ENCODE measurements around the gene C7. TPM values are rescaled to one million over a fixed set of nuclear protein-coding genes. Genes with fewer than 3 reads are reported as not detected.
"Not testable (repeated sequence)": the region's sequence is repeated elsewhere in the genome, so short reads cannot be mapped to it uniquely, and the experiment has no call there.

C7 gene
- total RNA-seq, 2 donors from 2014 or later, result 14.7 to 23.3 TPM

DNA sequence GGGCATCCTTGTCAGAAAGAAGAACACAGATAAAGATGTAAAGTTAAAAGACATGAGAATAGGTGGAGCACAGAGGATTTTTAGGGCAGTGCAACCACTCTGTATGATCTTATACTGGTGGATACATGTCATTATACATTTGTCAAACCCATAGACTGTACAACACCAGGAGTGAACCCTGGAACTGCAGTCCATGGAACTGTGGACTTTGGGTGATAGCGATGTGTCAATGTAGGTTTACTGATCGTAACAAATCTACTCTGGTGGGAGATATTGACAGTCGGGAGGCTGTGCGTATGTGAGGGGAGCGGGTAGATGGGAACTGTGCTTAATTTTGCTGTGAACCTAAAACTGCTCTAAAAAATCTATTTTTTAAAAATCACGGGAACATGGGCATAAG lies 101.3 kb downstream of the C7 start:
- Histone ChIP-seq H3K36me3 (no peaks in the 10 kb centered on the region), H3K27ac (no peak overlapping the region), H3K4me1 (no peaks in the 10 kb centered on the region), H3K27me3 (no peaks in the 10 kb centered on the region), H3K9ac (ENCODE audit: low read depth in 2 of 2, low read length in 2 of 2) (no peak overlapping the region), H3K9me3 (no peaks in the 10 kb centered on the region), H3K4me3 (no peak overlapping the region)
- TF ChIP-seq, protein P1, sequence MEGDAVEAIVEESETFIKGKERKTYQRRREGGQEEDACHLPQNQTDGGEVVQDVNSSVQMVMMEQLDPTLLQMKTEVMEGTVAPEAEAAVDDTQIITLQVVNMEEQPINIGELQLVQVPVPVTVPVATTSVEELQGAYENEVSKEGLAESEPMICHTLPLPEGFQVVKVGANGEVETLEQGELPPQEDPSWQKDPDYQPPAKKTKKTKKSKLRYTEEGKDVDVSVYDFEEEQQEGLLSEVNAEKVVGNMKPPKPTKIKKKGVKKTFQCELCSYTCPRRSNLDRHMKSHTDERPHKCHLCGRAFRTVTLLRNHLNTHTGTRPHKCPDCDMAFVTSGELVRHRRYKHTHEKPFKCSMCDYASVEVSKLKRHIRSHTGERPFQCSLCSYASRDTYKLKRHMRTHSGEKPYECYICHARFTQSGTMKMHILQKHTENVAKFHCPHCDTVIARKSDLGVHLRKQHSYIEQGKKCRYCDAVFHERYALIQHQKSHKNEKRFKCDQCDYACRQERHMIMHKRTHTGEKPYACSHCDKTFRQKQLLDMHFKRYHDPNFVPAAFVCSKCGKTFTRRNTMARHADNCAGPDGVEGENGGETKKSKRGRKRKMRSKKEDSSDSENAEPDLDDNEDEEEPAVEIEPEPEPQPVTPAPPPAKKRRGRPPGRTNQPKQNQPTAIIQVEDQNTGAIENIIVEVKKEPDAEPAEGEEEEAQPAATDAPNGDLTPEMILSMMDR (IDR thresholded peaks at IDR 0.05), result no peak
- intact Hi-C loops (cut with DNase I), result no loop called here
- DNase-seq, result no peak

DNA sequence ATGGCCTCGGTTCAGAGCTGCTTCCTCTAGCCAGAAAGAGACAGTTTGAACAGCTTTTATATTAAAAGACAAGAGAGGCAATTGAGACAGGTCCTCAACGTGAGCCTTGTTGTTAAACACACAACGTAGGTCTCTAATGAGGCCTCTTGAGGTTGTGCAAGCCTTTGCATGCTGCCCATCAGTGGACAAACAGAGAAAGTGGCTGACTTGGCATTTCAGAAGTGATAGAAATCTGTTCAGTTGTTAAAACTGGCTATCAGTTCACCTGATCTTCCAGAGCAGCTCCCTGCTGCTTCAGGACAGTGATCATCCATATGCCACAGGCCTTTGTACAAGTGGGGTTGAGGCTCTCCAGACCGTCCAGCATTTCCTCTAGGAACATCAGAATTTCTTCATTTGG lies 103.0 kb downstream of the C7 start:
- H3K9ac ChIP-seq (ENCODE audit: low read depth in 2 of 2, low read length in 2 of 2), result no peak overlapping the region

DNA sequence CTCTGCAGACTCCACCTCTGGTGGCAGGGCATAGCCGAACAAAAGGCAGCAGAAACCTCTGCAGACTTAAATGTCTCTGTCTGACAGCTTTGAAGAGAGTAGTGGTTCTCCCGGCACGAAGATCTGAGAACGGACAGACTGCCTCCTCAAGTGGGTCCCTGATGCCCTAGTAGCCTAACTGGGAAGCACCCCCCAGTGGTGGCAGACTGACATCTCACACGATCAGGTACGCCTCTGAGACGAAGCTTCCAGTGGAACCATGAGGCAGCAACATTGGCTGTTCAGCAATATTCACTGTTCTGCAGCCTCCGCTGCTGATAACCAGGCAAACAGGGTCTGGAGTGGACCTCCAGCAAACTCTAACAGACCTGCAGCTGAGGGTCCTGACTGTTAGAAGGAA lies 113.3 kb downstream of the C7 start:
- H3K9me3 ChIP-seq; intact Hi-C loops (cut with DNase I); H3K27ac ChIP-seq; H3K36me3 ChIP-seq; H3K27me3 ChIP-seq; H3K4me3 ChIP-seq; H3K9ac ChIP-seq (ENCODE audit: low read depth in 2 of 2, low read length in 2 of 2); DNase-seq; H3K4me1 ChIP-seq: not testable (repeated sequence)

More for the DNA sequence above, 103.0 kb downstream of the C7 start:
- DNase-seq, result no peak
- Histone ChIP-seq H3K27ac (no peak overlapping the region), H3K36me3 (no peaks in the 10 kb centered on the region), H3K27me3 (no peaks in the 10 kb centered on the region), H3K9me3 (no peaks in the 10 kb centered on the region), H3K4me3 (no peak overlapping the region), H3K4me1 (no peaks in the 10 kb centered on the region)
- TF ChIP-seq, protein P1 (IDR thresholded peaks at IDR 0.05), result no peak
- intact Hi-C loops (cut with DNase I), result no loop called here

Other genes starting within 250 kb of the C7 start
- 10 to 100 TPM; 28.1 to 53.4 TPM for gene PTGER4, start 229.6 kb upstream of the C7 start, total RNA-seq
- 10 to 100 TPM; 10.6 to 19.8 TPM for gene TTC33, start 153.5 kb upstream of the C7 start, total RNA-seq
- gene PRKAA1, start 111.1 kb upstream of the C7 start, total RNA-seq, result 100 to 1,000 TPM in 1 of 2 donors, 10 to 100 TPM in 1; 77.4 to 118 TPM
- gene RPL37, start 74.3 kb upstream of the C7 start, total RNA-seq, result 100 to 1,000 TPM; 867 to 934 TPM
- gene CARD6, start 68.1 kb upstream of the C7 start, total RNA-seq, result 1 to 10 TPM; 1.3 to 2.5 TPM
- not detected for gene MROH2B, start 161.8 kb downstream of the C7 start, total RNA-seq

Data from colonic mucosa (tissue), 4 donors.